SK-N-SH (cell line): Measurements from ENCODE around the gene ATXN10. TPM values are rescaled to one million over a fixed set of nuclear protein-coding genes. Genes with fewer than 3 reads are reported as not detected.

Experiments
- CTCF ChIA-PET: fragments of 300-600, 350-600 bp; formaldehyde crosslinking; extraction: SDS; loops from one replicate; lab custom pipeline; 2021; lab: Yijun Ruan, JAX
- POLR2A ChIA-PET: fragments of 350-600 bp; sonication (Branson Sonifier 250); formaldehyde crosslinking; extraction: SDS; loops from one replicate; lab custom pipeline; 2020; ENCODE audit warnings: antibody characterized with exemption, inconsistent platforms; lab: Yijun Ruan, JAX
- DNase-seq: peaks from one replicate; pipeline ENCODE4 v3.0.0; 2012
- H2AFZ ChIP-seq: fragments of 200-600 bp; sonication (generic); 2 replicates; pipeline ENCODE4 v1.8.1; 2016; ENCODE audit warnings: antibody characterized with exemption, mild to moderate bottlenecking, low read depth
- H3F3A ChIP-seq: fragments of 200-600 bp; sonication (generic); replicated peaks from 2 replicates; pipeline ENCODE3; 2016; ENCODE audit warnings: antibody characterized with exemption, mild to moderate bottlenecking; ENCODE audit not compliant: insufficient read depth
- H3K27ac ChIP-seq, 2 experiments: fragments of 200-500 bp in 1 of 2; fragments of 200-600 bp in 1 of 2; sonication (Bioruptor generic) in 1 of 2; sonication (generic), shearing (Covaris generic) in 1 of 2; 2 replicates each; pipeline versions ENCODE4 v1.5.1 to v1.6.1; 2014 to 2016; ENCODE audit warnings: low read depth in 2 of 2, inconsistent platforms in 1 of 2, low read length in 1 of 2, mild to moderate bottlenecking in 1 of 2, mixed read lengths in 1 of 2
- H3K27me3 ChIP-seq: fragments of 200-600 bp; sonication (generic), shearing (Covaris generic); 2 replicates; pipeline ENCODE4 v1.6.1; 2016; ENCODE audit warnings: mixed run types; ENCODE audit not compliant: insufficient read depth
- H3K36me3 ChIP-seq, 2 experiments: fragments of 200-500 bp in 1 of 2; fragments of 200-600 bp in 1 of 2; sonication (Bioruptor generic) in 1 of 2; sonication (generic) in 1 of 2; replicated peaks in 1 of 2; 2 replicates each; pipeline versions ENCODE3 to v1.5.1; 2014 to 2016; ENCODE audit warnings: low read length in 1 of 2, mild to moderate bottlenecking in 1 of 2; ENCODE audit not compliant: insufficient read depth in 2 of 2, control insufficient read depth in 1 of 2
- H3K4me1 ChIP-seq, 2 experiments: fragments of 200-500 bp in 1 of 2; fragments of 200-600 bp in 1 of 2; sonication (Bioruptor generic) in 1 of 2; sonication (generic), shearing (Covaris generic) in 1 of 2; 2 replicates each; pipeline versions ENCODE4 v1.5.1 to v1.6.1; 2014 to 2016; ENCODE audit warnings: low read depth in 1 of 2, low read length in 1 of 2, mixed run types in 1 of 2; ENCODE audit not compliant: insufficient read depth in 2 of 2, control insufficient read depth in 1 of 2
- H3K4me2 ChIP-seq: fragments of 200-600 bp; sonication (generic), shearing (Covaris generic); 2 replicates; pipeline ENCODE4 v1.6.1; 2017; ENCODE audit warnings: mixed run types
- H3K4me3 ChIP-seq, 2 experiments: fragments of 200-500 bp in 1 of 2; fragments of 200-600 bp in 1 of 2; sonication (Bioruptor generic) in 1 of 2; sonication (generic), shearing (Covaris generic) in 1 of 2; 2 replicates each; pipeline versions ENCODE4 v1.5.1 to v1.8.1; 2014 to 2016; ENCODE audit warnings: low read depth in 2 of 2, inconsistent platforms in 1 of 2, low read length in 1 of 2, mild to moderate bottlenecking in 1 of 2, mixed read lengths in 1 of 2, moderate library complexity in 1 of 2
- H3K79me2 ChIP-seq: fragments of 200-600 bp; sonication (generic); 2 replicates; pipeline ENCODE4 v1.8.1; 2017; ENCODE audit warnings: mild to moderate bottlenecking; ENCODE audit not compliant: insufficient read depth
- H3K9ac ChIP-seq: fragments of 200-600 bp; sonication (generic); 2 replicates; pipeline ENCODE4 v1.6.1; 2017; ENCODE audit warnings: mixed run types
- H3K9me2 ChIP-seq: fragments of 200-600 bp; sonication (generic); 2 replicates; pipeline ENCODE4 v1.6.1; 2017; ENCODE audit warnings: mixed run types
- H3K9me3 ChIP-seq: fragments of 200-600 bp; sonication (generic); 2 replicates; pipeline ENCODE4 v1.6.1; 2017; ENCODE audit warnings: mixed run types, mild to moderate bottlenecking, moderate library complexity
- H4K20me1 ChIP-seq: fragments of 200-600 bp; sonication (generic); 2 replicates; pipeline ENCODE4 v1.6.1; 2017; ENCODE audit warnings: mild to moderate bottlenecking, mixed run types; ENCODE audit not compliant: insufficient read depth
- EP300 ChIP-seq, 2 experiments: IDR thresholded peaks; 2 replicates each; pipeline versions ENCODE4 v1.4.0 to v1.6.1; 2012; ENCODE audit warnings: borderline replicate concordance in 1 of 2, low read depth in 1 of 2, low read length in 1 of 2
- EZH2phosphoT487 ChIP-seq: fragments of 200-600 bp; sonication (generic); IDR thresholded peaks from 2 replicates; pipeline ENCODE4 v1.6.1; 2017; ENCODE audit warnings: low read depth, mixed run types, mild to moderate bottlenecking, antibody characterized with exemption, moderate library complexity, borderline replicate concordance
- FOXJ3 ChIP-seq: sonication (generic); formaldehyde crosslinking; IDR thresholded peaks from 2 replicates; pipeline ENCODE4 v1.5.1; 2020; ENCODE audit warnings: mild to moderate bottlenecking, missing genetic modification reagents
- GABPA ChIP-seq: IDR thresholded peaks from 2 replicates; pipeline ENCODE4 v1.4.0; 2012; ENCODE audit warnings: low read depth, mild to moderate bottlenecking
- GATA2 ChIP-seq: sonication (generic); formaldehyde crosslinking; IDR thresholded peaks from 2 replicates; pipeline ENCODE4 v1.5.0; 2020; ENCODE audit warnings: mild to moderate bottlenecking, missing genetic modification reagents
- MXI1 ChIP-seq: IDR thresholded peaks from 2 replicates; pipeline ENCODE4 v1.6.1; 2012; ENCODE audit warnings: mild to moderate bottlenecking, low read depth, low read length, improper control_type of control experiment
- PBX3 ChIP-seq: IDR thresholded peaks from 2 replicates; pipeline ENCODE4; 2012
- POLR2AphosphoS5 ChIP-seq: IDR thresholded peaks from 2 replicates; pipeline ENCODE4 v1.6.1; 2012; ENCODE audit warnings: low read depth, low read length
- REST ChIP-seq: IDR thresholded peaks from 2 replicates; pipeline ENCODE4 v1.6.1; 2012; ENCODE audit warnings: mild to moderate bottlenecking, low read depth, low read length, moderate library complexity
- RXRA ChIP-seq: IDR thresholded peaks from 2 replicates; pipeline ENCODE4 v1.4.0; 2012; ENCODE audit warnings: low read depth, mild to moderate bottlenecking, borderline replicate concordance
- TCF12 ChIP-seq: IDR thresholded peaks from 2 replicates; pipeline ENCODE4 v1.4.0; 2012
- TEAD4 ChIP-seq: IDR thresholded peaks from 2 replicates; pipeline ENCODE4 v1.4.0; 2012; ENCODE audit warnings: mild to moderate bottlenecking, borderline replicate concordance; ENCODE audit not compliant: insufficient read depth
- YY1 ChIP-seq: IDR thresholded peaks from 2 replicates; pipeline ENCODE4 v1.4.0; 2012; ENCODE audit warnings: low read depth, mild to moderate bottlenecking
- WGBS: methylation state at CpG from one replicate; pipeline ENCODE4 v1.1.6; 2017; ENCODE audit warnings: low lambda C conversion rate; 5-methylcytosine and 5-hydroxymethylcytosine counted together
- polyA plus RNA-seq, 3 experiments: library from polyadenylated mRNA; depleted of rRNA; stranded (reverse); fragments of >200 nt; gene quantifications; 2 replicates each; pipeline ENCODE4 v1.2.3, GENCODE V29; 2012
- TF ChIP-seq, protein P1 (sequence below): fragments of 150-350 bp; IDR thresholded peaks from 2 replicates; pipeline ENCODE4 v1.6.1; 2017; ENCODE audit warnings: antibody characterized with exemption, low read length, low read depth, borderline replicate concordance
- TF ChIP-seq, protein P2 (sequence below): IDR thresholded peaks from 2 replicates; pipeline ENCODE4 v1.4.0; 2012; ENCODE audit warnings: low read depth

ATXN10 gene
- polyA plus RNA-seq, 1 of the 3 experiments (the other 2 are of a cell fraction), result 202 TPM

- H3K36me3 ChIP-seq, result peaks cover 65 to 80% of the 10 kb centered on the region in 2 experiments
- DNase-seq, result no peak
- no peak overlapping the region for H3K4me3 ChIP-seq
- no peaks in the 10 kb centered on the region for H3K27me3 ChIP-seq
- peaks cover 25% of the 10 kb centered on the region for H3F3A ChIP-seq
- ChIA-PET POLR2A (no interaction called here), CTCF (interaction anchor here (0.7 kb wide), 1 partner anchor 14 kb away, joined by 5 read pairs; no protein-coding TSS in a partner anchor)
- TF ChIP-seq TEAD4 (no peak), TCF12 (peak; percentile 64), PBX3 (0 out of 2 replicates have a peak, but pooled peaks have one; percentile 4)
- H3K4me2 ChIP-seq, result no peak overlapping the region
- H3K9me3 ChIP-seq, result no peaks in the 10 kb centered on the region
- H3K79me2 ChIP-seq, result peaks cover 72% of the 10 kb centered on the region
- no peak overlapping the region for H3K27ac ChIP-seq
- H3K9me2 ChIP-seq, result no peaks in the 10 kb centered on the region
- no peak overlapping the region for H2AFZ ChIP-seq
- 85% methylated on average over 2 of the region's 2 CpGs for WGBS
- H4K20me1 ChIP-seq, result peaks cover 27% of the 10 kb centered on the region
- H3K4me1 ChIP-seq, result peaks cover 10 to 12% of the 10 kb centered on the region in 2 experiments; a peak in 3 of 4 replicates
- H3K9ac ChIP-seq, result no peak overlapping the region
These were observed 33.0 kb downstream of the ATXN10 start for GRCh38 chr22:45704648-45705047.

DNA sequence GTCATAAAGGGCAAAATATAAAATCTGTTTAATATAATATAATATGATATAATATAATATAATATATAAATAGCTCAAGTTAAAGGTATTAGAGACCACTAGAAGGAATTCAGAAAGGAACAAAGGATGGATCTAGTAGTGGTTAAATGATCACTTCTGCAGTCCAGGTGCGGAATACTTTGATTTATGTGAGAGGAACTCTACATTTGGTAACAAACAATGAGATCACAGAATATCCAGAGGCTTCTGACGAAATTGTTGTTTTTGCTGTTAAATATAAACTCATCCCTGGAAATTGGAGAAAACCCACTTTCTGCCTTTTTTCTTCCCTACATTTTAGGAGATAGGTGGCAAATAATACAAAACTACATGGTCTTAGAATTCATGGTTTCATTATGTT lies 36.0 kb downstream of the ATXN10 start:
- no peak for TF ChIP-seq TEAD4
- TF ChIP-seq FOXJ3 (CRISPR knock-in tag), result no peak
- no peak for TF ChIP-seq PBX3
- TF ChIP-seq EP300 (IDR thresholded peaks at IDR 0.05; ENCODE audit: borderline replicate concordance in 1 of 2, low read depth in 1 of 2, low read length in 1 of 2), result no peak
- no peak for TF ChIP-seq RXRA
- no peak for TF ChIP-seq YY1
- no peak for TF ChIP-seq MXI1
- TF ChIP-seq, protein P1, sequence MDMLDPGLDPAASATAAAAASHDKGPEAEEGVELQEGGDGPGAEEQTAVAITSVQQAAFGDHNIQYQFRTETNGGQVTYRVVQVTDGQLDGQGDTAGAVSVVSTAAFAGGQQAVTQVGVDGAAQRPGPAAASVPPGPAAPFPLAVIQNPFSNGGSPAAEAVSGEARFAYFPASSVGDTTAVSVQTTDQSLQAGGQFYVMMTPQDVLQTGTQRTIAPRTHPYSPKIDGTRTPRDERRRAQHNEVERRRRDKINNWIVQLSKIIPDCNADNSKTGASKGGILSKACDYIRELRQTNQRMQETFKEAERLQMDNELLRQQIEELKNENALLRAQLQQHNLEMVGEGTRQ, result no peak
- TF ChIP-seq, protein P2, sequence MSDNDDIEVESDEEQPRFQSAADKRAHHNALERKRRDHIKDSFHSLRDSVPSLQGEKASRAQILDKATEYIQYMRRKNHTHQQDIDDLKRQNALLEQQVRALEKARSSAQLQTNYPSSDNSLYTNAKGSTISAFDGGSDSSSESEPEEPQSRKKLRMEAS, result no peak
- no peak for TF ChIP-seq EZH2phosphoT487
- no peak for TF ChIP-seq GATA2 (CRISPR knock-in tag)
- no peak for TF ChIP-seq REST
- no peak for TF ChIP-seq POLR2AphosphoS5
- TF ChIP-seq GABPA, result no peak
- no peaks in the 10 kb centered on the region for H3K9me2 ChIP-seq
- peaks cover 55% of the 10 kb centered on the region for H4K20me1 ChIP-seq
- H3K79me2 ChIP-seq, result peaks cover 82% of the 10 kb centered on the region
- no peak for DNase-seq
- ChIA-PET POLR2A (no interaction called here), CTCF (no interaction called here)
- no peaks in the 10 kb centered on the region for H3K27me3 ChIP-seq
- H3K4me2 ChIP-seq, result no peak overlapping the region
- H3F3A ChIP-seq, result peaks cover 41% of the 10 kb centered on the region
- no peak overlapping the region for H3K4me3 ChIP-seq
- H3K36me3 ChIP-seq, result peaks cover 56 to 76% of the 10 kb centered on the region in 2 experiments
- H3K9me3 ChIP-seq, result no peaks in the 10 kb centered on the region
- H3K9ac ChIP-seq, result no peak overlapping the region
- peaks cover 16 to 17% of the 10 kb centered on the region in 2 experiments; a peak in 3 of 4 replicates for H3K4me1 ChIP-seq
- WGBS, result 84% methylated on average over 2 of the region's 2 CpGs
- peak overlapping the region in 1 of 2 experiments; percentile 95; a peak in 2 of 4 replicates for H3K27ac ChIP-seq
- no peak overlapping the region for H2AFZ ChIP-seq
